OCI-LY1 (cell line): ENCODE results near the gene MPP2.

Experiments used
- CTCF ChIP-seq: fragments of 200-600 bp; sonication (generic), shearing (Covaris generic); IDR thresholded peaks from 2 replicates; pipeline ENCODE4 v1.5.1; 2017; ENCODE audit warnings: mild to moderate bottlenecking, antibody characterized with exemption, low read length, moderate library complexity, mixed read lengths
- EZH2 ChIP-seq: fragments of 200-600 bp; sonication (generic), shearing (Covaris generic); IDR thresholded peaks from 2 replicates; pipeline ENCODE4 v1.8.0; 2017; ENCODE audit warnings: borderline replicate concordance, mixed run types, mild to moderate bottlenecking, antibody characterized with exemption, low read length, moderate library complexity, mixed read lengths

- TF ChIP-seq CTCF (no peak), EZH2 (no peak)
Observed at GRCh38 chr17:43909537-43910231, 2.3 kb upstream of the MPP2 start.
